NCI-H2196 (cell line): Measurements from ENCODE around the gene RPL5.
A peak's percentile ranks its signal among the peaks of the same experiment; 100 is the strongest.
"Not testable (repeated sequence)": the region's sequence is repeated elsewhere in the genome, so short reads cannot be mapped to it uniquely, and the experiment has no call there.

Experiments used
- DNase-seq: peaks from one replicate; lab custom pipeline; 2025; ENCODE audit not compliant: unreplicated experiment; lab: John Stamatoyannopoulos, UW

The RPL5 gene

DNA sequence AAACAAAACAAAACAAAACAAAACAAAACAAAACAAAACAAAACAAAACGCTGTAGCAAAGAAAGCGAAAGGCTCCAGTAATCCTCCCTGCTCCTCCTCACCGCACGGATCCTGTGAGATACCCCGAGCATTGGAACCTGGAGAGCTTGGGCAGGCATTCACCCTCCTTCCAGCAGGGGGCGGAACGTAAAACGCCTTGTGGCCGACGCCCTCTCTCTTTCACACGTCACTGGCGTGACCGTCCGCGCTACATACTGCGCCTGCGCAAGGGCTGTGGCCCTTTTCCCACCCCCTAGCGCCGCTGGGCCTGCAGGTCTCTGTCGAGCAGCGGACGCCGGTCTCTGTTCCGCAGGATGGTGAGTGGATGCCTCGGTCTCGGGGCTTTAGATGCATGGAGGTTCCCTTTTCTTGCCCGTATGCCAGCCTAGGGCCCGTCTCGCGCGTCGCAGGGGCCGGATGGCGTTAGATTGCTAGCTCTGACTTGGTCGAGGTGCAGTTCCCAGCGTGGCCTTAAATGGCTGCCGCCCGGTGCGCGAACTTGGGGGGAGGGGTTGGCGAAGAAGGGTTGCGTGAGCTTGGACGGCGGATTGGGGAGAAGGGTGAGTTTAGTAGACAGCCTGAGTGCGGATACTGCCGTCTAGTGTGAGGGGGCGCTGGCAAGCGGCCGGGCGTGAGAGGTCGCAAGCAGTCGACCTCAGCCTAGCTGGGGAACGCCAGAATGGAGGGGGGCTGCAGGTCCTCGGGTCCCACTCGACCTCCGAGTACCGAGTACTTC, at the start of gene RPL5:
RPL5 (plus strand) TSS at position 279 of the 775 bp plus-strand sequence; CDS start at position 354, 75 bp downstream.
- DNase-seq, result peak; percentile 98

- not testable (repeated sequence) for DNase-seq
Measured at GRCh38 chr1:92783550-92783949, 48.3 kb upstream of the RPL5 start.

DNA sequence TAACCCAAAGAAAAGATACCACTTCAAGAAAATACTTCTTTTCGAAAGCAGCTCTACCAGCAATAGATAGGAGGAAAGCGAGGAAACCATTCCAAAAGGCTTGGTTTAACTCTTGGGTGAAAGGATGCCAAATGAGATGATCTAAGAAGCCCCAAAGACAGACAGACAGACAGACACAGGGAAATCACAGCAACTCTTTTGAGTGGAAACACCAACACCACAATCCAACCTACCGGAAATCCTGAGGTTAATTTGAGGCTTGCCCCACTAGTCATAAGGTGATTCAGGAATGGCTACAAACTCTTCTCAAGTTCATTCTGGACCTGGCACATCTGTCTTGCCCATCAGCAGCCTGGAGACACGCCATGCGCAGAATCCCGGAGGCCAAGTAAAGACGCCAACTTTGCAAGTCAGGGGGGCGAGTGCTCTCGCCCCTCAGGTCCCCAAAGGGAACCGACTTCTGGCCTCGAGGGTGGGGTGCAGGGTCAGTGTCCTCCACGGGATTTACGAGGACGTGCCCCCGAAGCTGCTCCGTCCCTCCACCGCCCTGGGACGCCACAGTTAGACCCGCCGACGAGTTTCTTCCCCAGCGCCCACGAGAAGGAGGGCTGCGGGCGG, 47.7 kb upstream of the RPL5 start:
- no peak for DNase-seq

DNA sequence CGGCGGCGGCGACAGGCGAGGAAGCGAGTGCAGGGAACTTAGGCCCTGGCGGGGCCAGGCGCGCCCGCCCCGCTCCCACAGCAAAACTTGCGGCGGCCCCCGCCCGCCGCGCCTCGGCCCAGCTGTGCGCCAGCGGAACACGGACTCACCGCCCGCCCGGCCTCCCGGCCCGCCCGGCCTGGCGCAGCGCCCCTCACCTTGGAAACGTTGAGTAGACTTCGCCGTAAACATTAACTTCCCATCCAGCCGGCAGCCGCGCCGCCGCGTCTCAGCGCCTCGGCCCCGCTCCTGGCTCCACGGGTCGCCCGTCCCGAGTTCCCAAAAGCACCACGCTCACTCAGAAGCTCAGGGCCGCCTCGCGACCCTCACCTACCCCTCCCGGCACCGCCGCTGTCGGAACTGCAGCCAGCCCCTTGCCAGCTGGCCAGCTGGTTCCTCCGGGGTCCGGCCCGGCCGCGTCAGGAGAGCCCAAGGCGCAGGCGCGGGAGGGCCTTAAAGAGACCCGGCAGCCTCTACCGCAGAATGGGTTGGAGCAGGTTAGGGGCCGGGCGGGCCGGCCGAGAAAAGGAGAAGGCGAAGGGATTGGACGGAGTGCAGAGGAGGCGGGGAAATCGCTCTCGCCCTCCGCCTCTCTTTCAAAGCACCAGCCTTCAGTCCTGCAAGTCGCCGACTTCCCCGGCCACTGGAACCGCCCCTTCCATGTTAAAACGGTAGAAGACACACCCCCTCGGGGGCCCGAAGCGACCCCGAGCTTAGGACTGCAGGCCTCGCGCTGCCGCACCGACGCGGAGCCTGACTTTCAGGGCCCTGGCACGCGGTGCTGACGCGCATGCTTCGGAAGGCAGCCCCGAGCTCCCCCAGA, 47.0 kb upstream of the RPL5 start, which contains the start of gene EVI5:
EVI5 (minus strand) TSS at position 470 of the 862 bp plus-strand sequence. CDS start 48,562 bp downstream, outside the sequence.
- DNase-seq, result peak; percentile 96

GRCh38 chr1:92786111-92786901, 45.5 kb upstream of the RPL5 start:
- DNase-seq, result no peak

GRCh38 chr1:92790081-92790480, 41.8 kb upstream of the RPL5 start:
- no peak for DNase-seq

DNA sequence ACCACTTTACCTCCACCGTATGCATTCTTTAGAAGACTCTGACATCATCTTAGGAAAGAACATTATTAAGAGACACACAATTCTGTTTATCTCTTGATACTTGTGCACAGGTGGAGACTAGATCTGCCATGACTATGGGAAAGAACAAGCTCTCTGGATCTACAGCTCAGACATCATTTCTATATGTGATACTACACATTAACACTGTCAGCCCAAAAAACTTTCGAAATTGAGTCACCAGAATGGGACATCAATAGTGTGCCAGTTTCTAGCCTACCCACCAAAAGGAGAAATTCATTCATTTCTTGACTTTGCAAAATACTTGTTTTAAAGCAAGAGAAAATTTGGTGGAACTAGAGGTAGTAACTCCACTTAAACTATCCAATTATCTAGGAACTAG, 41.0 kb upstream of the RPL5 start:
- DNase-seq, result no peak

GRCh38 chr1:92791487-92792066, 40.3 kb upstream of the RPL5 start:
- DNase-seq, result no peak

DNA sequence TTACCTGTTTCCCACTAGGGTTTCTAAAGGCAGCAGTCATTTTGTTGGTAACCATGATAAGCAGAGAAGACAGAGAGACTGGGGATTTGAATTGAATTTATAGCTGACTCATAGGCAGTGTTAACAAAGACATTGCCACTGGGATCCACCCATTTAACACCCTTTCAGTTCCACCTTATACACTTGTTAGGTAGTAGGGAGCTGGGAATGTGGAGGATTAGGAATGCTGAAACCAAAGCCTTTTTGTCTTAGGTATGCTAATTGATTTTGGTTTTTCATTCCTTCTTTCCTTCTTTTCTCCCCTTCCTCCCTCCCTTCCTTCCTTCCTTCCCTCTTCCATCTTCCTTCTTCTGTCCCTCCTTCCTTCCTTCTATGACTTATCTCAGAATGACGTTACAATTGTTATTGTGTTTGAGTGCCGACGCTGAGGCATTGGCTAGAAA, 39.5 kb upstream of the RPL5 start:
- no peak for DNase-seq

GRCh38 chr1:92795166-92795565, 36.7 kb upstream of the RPL5 start:
- no peak for DNase-seq

DNA sequence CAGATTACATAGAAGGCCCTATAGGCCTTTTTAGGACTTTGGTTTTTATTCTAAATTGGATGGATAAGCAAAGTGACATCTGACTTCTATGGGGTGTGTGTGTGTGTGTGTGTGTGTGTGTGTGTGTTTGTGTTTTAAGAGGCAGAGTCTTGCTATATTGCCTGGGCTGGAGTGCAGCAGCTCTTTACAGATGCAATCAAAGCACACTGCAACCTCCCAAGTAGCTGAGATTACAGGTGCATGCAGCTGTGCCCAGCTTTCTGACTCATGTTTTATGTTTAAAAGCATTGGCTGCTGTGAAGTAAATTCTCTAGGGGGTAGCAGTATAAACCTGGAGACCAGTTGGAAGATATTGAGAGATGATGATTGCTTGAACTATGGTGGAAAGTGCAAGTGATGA, 34.5 kb upstream of the RPL5 start:
- DNase-seq, result no peak

- DNase-seq, result no peak
Measured at GRCh38 chr1:92797961-92798360, 33.9 kb upstream of the RPL5 start.

GRCh38 chr1:92803140-92803887, 28.5 kb upstream of the RPL5 start:
- no peak for DNase-seq

DNA sequence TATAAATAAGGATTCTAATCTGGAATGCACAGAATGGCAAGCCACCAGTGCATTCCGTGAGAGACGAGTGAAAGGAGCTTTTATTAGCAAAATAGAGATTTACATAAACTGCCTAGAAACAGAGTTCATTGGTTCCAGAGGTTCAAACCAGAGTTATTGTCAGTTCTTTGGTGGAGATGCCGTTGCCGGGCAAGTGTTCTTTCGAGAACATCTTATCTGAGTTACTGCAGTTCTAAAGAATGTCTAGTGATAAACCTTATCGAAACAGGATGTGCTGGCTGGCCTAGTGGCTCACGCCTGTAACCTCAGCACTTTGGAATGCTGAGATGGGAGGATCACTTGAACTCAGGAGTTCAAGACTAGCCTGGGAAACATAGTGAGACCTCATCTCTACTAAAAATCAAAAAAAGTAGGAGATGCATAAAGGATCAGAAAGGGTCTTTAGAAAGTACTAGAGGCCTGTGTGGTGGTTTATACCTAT, 27.1 kb upstream of the RPL5 start:
- DNase-seq, result peak; percentile 21

DNA sequence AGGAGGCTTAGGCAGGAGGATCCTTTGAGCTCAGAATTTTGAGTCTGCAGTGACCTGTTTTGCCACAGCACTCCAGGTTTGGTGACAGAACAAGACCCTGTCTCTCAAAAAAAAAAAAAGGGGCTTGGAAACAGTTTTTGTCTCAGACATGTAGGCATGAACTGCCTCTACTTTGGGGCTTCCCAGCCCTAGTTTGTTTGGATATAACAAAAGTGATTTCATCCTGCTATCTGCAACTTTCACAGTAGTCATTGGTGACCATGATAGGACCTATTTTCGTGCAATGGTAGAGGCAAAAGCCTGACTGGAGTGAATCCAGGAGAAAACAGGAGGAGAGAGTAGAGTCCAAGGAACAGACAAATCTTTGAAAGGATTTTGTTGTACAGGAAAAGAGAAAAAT, 26.6 kb upstream of the RPL5 start:
- DNase-seq, result no peak

DNA sequence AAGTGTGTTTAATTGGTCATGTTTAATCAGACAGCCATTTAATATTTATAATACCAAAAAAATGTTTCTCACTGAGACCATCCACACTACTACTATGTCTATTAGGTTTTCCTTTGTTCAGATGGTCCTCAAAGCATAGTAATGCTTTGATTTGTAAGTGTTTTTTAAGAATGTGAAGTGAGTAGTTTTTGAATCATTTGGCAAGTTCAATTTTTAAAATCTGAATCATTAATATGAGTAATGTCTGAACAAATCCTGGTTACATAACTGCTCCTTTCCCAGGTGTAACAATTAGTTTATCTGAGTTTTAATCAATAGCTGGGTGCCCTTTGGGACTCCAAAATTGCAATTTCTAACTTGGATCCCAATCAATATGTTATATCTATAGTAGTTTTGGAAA, 23.5 kb upstream of the RPL5 start:
- DNase-seq, result no peak

- DNase-seq, result no peak
Measured at GRCh38 chr1:92816732-92817131, 15.1 kb upstream of the RPL5 start.

GRCh38 chr1:92817137-92817697, 14.6 kb upstream of the RPL5 start:
- no peak for DNase-seq
